GM06990 (cell line): Measurements from ENCODE around the gene PCA3.

ENCODE experiments used
- DNase-seq: peaks from one replicate; pipeline ENCODE4 v3.0.0-alpha.2; 2011; ENCODE audit not compliant: insufficient read length; ENCODE audit errors: extremely low read depth
- H3K27me3 ChIP-seq: replicated peaks from 2 replicates; pipeline ENCODE4 v1.6.0; 2011; ENCODE audit warnings: low read length; ENCODE audit not compliant: control insufficient read depth, insufficient read depth
- H3K36me3 ChIP-seq: 2 replicates; pipeline ENCODE4 v1.5.1; 2011; ENCODE audit warnings: low read length; ENCODE audit not compliant: control insufficient read depth, insufficient read depth
- H3K4me3 ChIP-seq: replicated peaks from 2 replicates; pipeline ENCODE4 v1.5.1; 2011; ENCODE audit warnings: low read depth, mild to moderate bottlenecking, control low read depth, low read length
- CTCF ChIP-seq: IDR thresholded peaks from 2 replicates; pipeline ENCODE4 v1.5.1; 2011; ENCODE audit warnings: low read length, control low read depth, mild to moderate bottlenecking, inconsistent platforms; ENCODE audit not compliant: insufficient read depth, poor library complexity, severe bottlenecking

The PCA3 gene

GRCh38 chr9:76764138-76764537 is at the start of gene PCA3:
Gene PCA3, plus strand, starts transcription at chr9:76764438.
- H3K27me3 ChIP-seq: no peaks in the 10 kb centered on the region; the same call in 1 of the 2 replicates
- no peak for TF ChIP-seq CTCF
- no peaks in the 10 kb centered on the region for H3K36me3 ChIP-seq
- H3K4me3 ChIP-seq: no peak within 1 kb of the TSS
- DNase-seq: no peak

GRCh38 chr9:76716085-76716672 is 48.1 kb upstream of the PCA3 start:
- TF ChIP-seq CTCF: no peak
- Histone ChIP-seq H3K36me3 (no peaks in the 10 kb centered on the region), H3K27me3 (no peaks in the 10 kb centered on the region; the same call in 1 of the 2 replicates), H3K4me3 (no peak overlapping the region)
- no peak for DNase-seq

- TF ChIP-seq CTCF: no peak
- H3K27me3 ChIP-seq: no peaks in the 10 kb centered on the region; the same call in 1 of the 2 replicates
- DNase-seq: no peak
- no peak overlapping the region for H3K4me3 ChIP-seq
- no peaks in the 10 kb centered on the region for H3K36me3 ChIP-seq
Measured at GRCh38 chr9:76717176-76717575, 47.1 kb upstream of the PCA3 start.

GRCh38 chr9:76717613-76718012 is 46.6 kb upstream of the PCA3 start:
- no peak for TF ChIP-seq CTCF
- Histone ChIP-seq H3K36me3 (no peaks in the 10 kb centered on the region), H3K4me3 (no peak overlapping the region), H3K27me3 (no peaks in the 10 kb centered on the region; the same call in 1 of the 2 replicates)
- no peak for DNase-seq

GRCh38 chr9:76718166-76718565 is 46.1 kb upstream of the PCA3 start:
- Histone ChIP-seq H3K36me3 (no peaks in the 10 kb centered on the region), H3K27me3 (no peaks in the 10 kb centered on the region; the same call in 1 of the 2 replicates), H3K4me3 (no peak overlapping the region)
- no peak for TF ChIP-seq CTCF
- no peak for DNase-seq

- H3K36me3 ChIP-seq: no peaks in the 10 kb centered on the region
- no peaks in the 10 kb centered on the region; the same call in 1 of the 2 replicates for H3K27me3 ChIP-seq
- no peak for DNase-seq
- TF ChIP-seq CTCF: no peak
- no peak overlapping the region for H3K4me3 ChIP-seq
Measured at GRCh38 chr9:76720245-76720644, 44.0 kb upstream of the PCA3 start.
